ENCODE results near the gene RXRB. TPM values are rescaled to one million over a fixed set of nuclear protein-coding genes. Genes with fewer than 3 reads are reported as not detected.

The RXRB gene
- total and polyA plus RNA-seq, 10 of the 15 experiments (the other 5 are each of a cell fraction or from before 2014, with no cell fraction given) = 0.71 to 35.0 (median 20.4) TPM

- Histone ChIP-seq H3K27ac (ENCODE audit: control insufficient read depth, insufficient read depth) (no peak overlapping the region), H3K4me2 (ENCODE audit: control insufficient read depth, insufficient read depth) (no peak overlapping the region), H3K4me3 (no peak overlapping the region), H3K27me3 (replicated peaks in 1 of 2; ENCODE audit: control insufficient read depth in 2 of 2, insufficient read depth in 2 of 2, low read length in 1 of 2) (no peaks in the 10 kb centered on the region), H3K79me2 (ENCODE audit: control insufficient read depth, insufficient read depth, low read length) (no peaks in the 10 kb centered on the region), H3K4me1 (ENCODE audit: control insufficient read depth, insufficient read depth, low read length) (no peaks in the 10 kb centered on the region), H3K9ac (ENCODE audit: control insufficient read depth, insufficient read depth, low read length) (no peak overlapping the region), H4K20me1 (ENCODE audit: control insufficient read depth, insufficient read depth) (no peaks in the 10 kb centered on the region), H3K9me3 (replicated peaks; ENCODE audit: control insufficient read depth, insufficient read depth, low read length) (no peaks in the 10 kb centered on the region), H3K36me3 (ENCODE audit: control insufficient read depth in 2 of 2, insufficient read depth in 2 of 2, low read length in 1 of 2) (no peaks in the 10 kb centered on the region), H2AFZ (ENCODE audit: control insufficient read depth, low read depth, low read length) (no peak overlapping the region)
- no peak for FAIRE-seq
- CTCF ChIA-PET = interaction anchor here (0.7 to 6.0 kb wide), 6 partner anchors 21 to 160 kb away, joined by 3 to 58 read pairs (median 10); no protein-coding TSS in a partner anchor
- SMC1A ChIA-PET (ENCODE audit: uncharacterized antibody, unreplicated experiment) = interaction anchor here (0.8 to 4.3 kb wide), 2 partner anchors 15 to 99 kb away, joined by 3 to 27 read pairs; partner anchors contain the start of gene HLA-DPB1
- ATAC-seq = no peak
- TF ChIP-seq CUX1 (IDR thresholded peaks at IDR 0.05; ENCODE audit: insufficient replicate concordance, low read depth, low read length) = no peak
- TF ChIP-seq ZNF207 (IDR thresholded peaks at IDR 0.05; ENCODE audit: borderline replicate concordance) = no peak
- no peak for TF ChIP-seq NRF1 (conservative IDR thresholded peaks at IDR 0.05; ENCODE audit: low read depth, low read length)
- TF ChIP-seq SMAD5 (IDR thresholded peaks at IDR 0.05; ENCODE audit: low read depth) = no peak
- TF ChIP-seq NR2C1 (IDR thresholded peaks at IDR 0.05) = no peak
- TF ChIP-seq FOS (IDR thresholded peaks at IDR 0.05; ENCODE audit: borderline replicate concordance, extremely low read depth, insufficient read length) = no peak
- no peak for TF ChIP-seq CHD2 (IDR thresholded peaks at IDR 0.05; ENCODE audit: borderline replicate concordance, low read depth, low read length)
- TF ChIP-seq WRNIP1 (IDR thresholded peaks at IDR 0.05; ENCODE audit: borderline replicate concordance, low read depth, low read length) = no peak
- TF ChIP-seq YBX1 (IDR thresholded peaks at IDR 0.05) = no peak
- TF ChIP-seq STAT3 (IDR thresholded peaks at IDR 0.05; ENCODE audit: low read depth, low read length) = no peak
- TF ChIP-seq NKRF (conservative IDR thresholded peaks at IDR 0.05) = no peak
- TF ChIP-seq NR2C2 (IDR thresholded peaks at IDR 0.05; ENCODE audit: borderline replicate concordance, control insufficient read depth, insufficient read length, low read depth) = no peak
- intact Hi-C loops (cut with micrococcal nuclease; ENCODE audit: unreplicated experiment) (no loop called here), in situ Hi-C loops (cut with MboI) (no loop called here)
- DNase-seq (ENCODE audit: low read depth, low spot score) = no peak
- POLR2A ChIA-PET = interaction anchor here (0.5 kb wide), 1 partner anchor 71 kb away, joined by 4 read pairs; no protein-coding TSS in a partner anchor
- RAD21 ChIA-PET (ENCODE audit: unreplicated experiment) = interaction anchor here (3.9 kb wide), 1 partner anchor 26 kb away, joined by 20 read pairs; no protein-coding TSS in a partner anchor
- BruUV-seq (replicated peaks) = no TSS peak
- 32% methylated on average over 10 of the region's 10 CpGs for WGBS (ENCODE audit: insufficient coverage, insufficient replicate concordance, low lambda C conversion rate, missing lambda C conversion rate)
Measured at GRCh38 chr6:33175436-33176069, 24.9 kb downstream of the RXRB start.

Data from GM12878 (cell line).